GM12892 (cell line): ENCODE data around the gene CBARP.

ENCODE experiments used
- DNase-seq: peaks from one replicate; pipeline ENCODE4 v3.0.0; 2011; ENCODE audit not compliant: insufficient read length
- FAIRE-seq: peaks from 2 replicates; lab custom pipeline; 2011; peaks lifted over from hg19 to GRCh38; lab: Jason Lieb, UNC
- POLR2A ChIP-seq: IDR thresholded peaks from 2 replicates; pipeline ENCODE4 v1.6.1; 2011; ENCODE audit warnings: low read depth, low read length, control low read depth
- POLR2AphosphoS5 ChIP-seq: IDR thresholded peaks from 2 replicates; pipeline ENCODE4 v1.6.1; 2011; ENCODE audit warnings: low read depth, low read length, control low read depth
- TAF1 ChIP-seq: IDR thresholded peaks from 2 replicates; pipeline ENCODE4 v1.6.1; 2011; ENCODE audit warnings: low read depth, mild to moderate bottlenecking, control low read depth, low read length, borderline replicate concordance

The CBARP gene

DNA sequence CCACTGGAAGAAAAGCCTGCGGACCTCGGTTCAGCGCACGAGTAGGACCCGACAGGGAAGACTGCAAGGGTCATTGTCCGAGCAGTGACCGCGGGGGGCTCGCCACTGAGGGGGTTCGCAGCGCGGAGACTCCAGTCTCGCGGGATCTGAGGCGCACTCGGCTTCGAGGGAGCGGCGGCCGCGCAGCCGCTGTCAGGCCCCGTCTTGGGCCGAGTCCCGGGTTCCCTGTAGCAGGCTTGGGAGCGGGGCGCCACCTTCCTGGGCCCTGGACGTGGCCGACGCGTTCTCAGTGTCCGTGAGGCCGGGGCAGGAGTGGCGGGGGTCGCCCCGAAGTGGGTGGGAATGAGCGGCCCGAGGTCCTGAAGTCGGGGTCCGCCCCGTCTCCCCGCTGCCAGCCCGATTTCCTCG lies 37.1 kb upstream of the CBARP start:
- no peak for FAIRE-seq
- no peak; the same call in 1 of the 2 replicates for TF ChIP-seq POLR2AphosphoS5
- TF ChIP-seq TAF1 = no peak
- no peak for TF ChIP-seq POLR2A
- no peak for DNase-seq

DNA sequence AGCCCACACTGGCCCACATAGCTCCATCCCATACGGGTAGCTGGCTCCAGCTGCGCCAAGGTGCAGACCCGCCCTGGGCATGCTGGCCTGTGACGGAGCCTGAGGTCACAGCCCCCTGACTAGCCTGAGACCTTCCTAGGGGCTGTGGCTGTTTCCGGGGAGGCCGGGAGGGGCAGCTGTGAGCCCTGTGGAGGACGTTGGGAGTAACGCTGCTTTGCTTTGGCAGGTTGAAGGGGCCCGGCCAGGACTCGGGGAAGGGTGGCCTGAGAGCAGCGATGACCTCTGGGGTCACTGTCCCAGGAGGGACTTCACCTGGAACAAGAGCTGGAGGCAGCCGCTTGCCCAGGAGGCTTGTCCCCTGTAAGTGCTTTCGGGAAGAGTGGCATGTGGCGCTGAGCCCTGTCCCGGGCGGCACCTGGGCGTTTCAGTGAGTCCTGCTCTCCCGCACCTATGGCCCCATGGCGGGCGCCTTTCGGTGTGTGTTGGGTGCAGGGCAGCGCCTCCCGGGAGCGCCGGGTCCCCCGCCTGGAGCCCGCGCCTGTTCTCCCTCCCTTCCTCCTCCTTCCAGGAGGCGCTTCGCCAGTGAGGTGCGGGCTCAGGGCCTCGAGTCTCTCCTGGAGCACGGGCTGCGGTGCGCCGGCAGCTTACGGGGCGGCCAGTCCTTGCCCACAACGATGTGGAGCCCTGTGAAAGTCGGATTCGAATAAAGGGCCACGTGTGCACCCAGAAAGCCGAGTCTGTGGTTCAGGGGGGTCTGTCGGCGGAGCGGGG lies 36.5 kb upstream of the CBARP start:
- TF ChIP-seq TAF1 (no peak), POLR2AphosphoS5 (peak; percentile 24; the same call in 1 of the 2 replicates), POLR2A (peak; percentile 57)
- FAIRE-seq (no peak), DNase-seq (no peak)

GRCh38 chr19:1273263-1274041 lies 35.6 kb upstream of the CBARP start:
- TF ChIP-seq TAF1 = no peak
- peak; percentile 90 for TF ChIP-seq POLR2AphosphoS5
- TF ChIP-seq POLR2A = peak; percentile 79
- DNase-seq = no peak
- FAIRE-seq = no peak

- TF ChIP-seq POLR2AphosphoS5 (no peak; the same call in 1 of the 2 replicates), TAF1 (no peak), POLR2A (no peak)
- FAIRE-seq = no peak
Observed at GRCh38 chr19:1272423-1273262, 34.8 kb upstream of the CBARP start.

GRCh38 chr19:1271528-1272422 lies 34.0 kb upstream of the CBARP start:
- no peak for FAIRE-seq
- peak; percentile 45; the same call in 1 of the 2 replicates for TF ChIP-seq POLR2A
- no peak; the same call in 1 of the 2 replicates for TF ChIP-seq POLR2AphosphoS5
- no peak for DNase-seq

More at GRCh38 chr19:1272423-1273262, 34.8 kb upstream of the CBARP start:
- DNase-seq = no peak

DNA sequence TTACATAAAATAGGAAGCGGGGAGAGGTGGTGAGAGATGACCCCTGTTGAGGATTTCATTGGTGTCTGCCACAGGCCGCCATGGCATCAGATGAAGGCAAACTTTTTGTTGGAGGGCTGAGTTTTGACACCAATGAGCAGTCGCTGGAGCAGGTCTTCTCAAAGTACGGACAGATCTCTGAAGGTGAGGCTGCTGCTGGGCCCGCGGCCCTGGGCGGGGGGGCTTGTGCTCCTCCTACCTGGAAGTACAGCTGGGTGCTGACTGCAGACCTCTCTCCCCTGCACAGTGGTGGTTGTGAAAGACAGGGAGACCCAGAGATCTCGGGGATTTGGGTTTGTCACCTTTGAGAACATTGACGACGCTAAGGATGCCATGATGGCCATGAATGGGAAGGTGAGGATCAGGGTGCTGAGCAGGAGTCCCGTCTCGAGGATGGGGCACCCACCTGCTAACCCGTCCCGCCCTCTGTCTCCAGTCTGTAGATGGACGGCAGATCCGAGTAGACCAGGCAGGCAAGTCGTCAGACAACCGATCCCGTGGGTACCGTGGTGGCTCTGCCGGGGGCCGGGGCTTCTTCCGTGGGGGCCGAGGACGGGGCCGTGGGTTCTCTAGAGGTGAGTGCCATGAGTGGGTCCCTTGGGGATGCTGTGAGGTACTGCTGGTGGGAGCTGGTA lies 33.2 kb upstream of the CBARP start:
- TF ChIP-seq POLR2A = peak; percentile 57; the same call in 1 of the 2 replicates
- no peak for TF ChIP-seq TAF1
- TF ChIP-seq POLR2AphosphoS5 = peak; percentile 83
- no peak for FAIRE-seq
- DNase-seq = no peak

- no peak for FAIRE-seq
- no peak for DNase-seq
- TF ChIP-seq POLR2A (no peak), TAF1 (no peak), POLR2AphosphoS5 (no peak)
Observed at GRCh38 chr19:1270213-1270853, 32.5 kb upstream of the CBARP start.

DNA sequence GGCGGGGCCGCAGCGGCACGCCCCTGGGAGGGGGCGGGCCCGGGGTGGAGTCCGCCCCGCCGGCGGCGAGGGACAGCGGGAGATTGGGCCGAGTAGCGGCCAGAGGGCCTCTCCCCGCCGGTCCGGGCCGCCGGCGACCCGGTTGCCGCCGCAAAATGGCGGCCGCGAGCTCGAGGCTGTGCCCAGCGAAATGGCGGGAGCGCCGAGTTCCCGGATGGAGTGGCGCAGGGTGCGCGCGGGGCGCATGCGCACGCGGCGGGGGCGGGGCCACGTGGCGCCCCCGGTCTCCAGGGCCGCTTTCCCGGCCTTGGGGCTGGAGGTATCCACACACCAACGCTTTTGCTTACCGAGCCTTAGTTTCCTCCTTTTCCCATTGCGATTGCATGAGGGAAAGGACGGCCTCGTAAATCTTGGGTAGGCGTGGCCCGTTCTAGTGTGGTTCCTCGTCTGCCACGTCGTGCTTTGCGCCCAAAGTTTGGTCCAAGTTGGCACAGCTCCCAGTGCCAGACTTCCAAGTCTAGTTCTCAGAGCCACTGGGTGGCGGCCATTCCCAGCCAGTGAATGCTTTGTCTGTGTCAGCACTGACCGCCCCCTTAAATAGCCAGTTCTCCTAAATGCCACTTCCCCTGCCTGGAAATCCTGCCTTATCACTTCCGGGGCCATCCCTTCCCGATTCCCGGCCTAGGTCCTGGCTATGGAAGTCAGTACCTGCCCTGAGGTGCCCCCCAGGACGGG lies 31.8 kb upstream of the CBARP start:
- FAIRE-seq (no peak), DNase-seq (peak; percentile 93)
- peak; percentile 98 for TF ChIP-seq POLR2AphosphoS5
- TF ChIP-seq TAF1 = no peak; the same call in 1 of the 2 replicates
- TF ChIP-seq POLR2A = peak; percentile 93

DNA sequence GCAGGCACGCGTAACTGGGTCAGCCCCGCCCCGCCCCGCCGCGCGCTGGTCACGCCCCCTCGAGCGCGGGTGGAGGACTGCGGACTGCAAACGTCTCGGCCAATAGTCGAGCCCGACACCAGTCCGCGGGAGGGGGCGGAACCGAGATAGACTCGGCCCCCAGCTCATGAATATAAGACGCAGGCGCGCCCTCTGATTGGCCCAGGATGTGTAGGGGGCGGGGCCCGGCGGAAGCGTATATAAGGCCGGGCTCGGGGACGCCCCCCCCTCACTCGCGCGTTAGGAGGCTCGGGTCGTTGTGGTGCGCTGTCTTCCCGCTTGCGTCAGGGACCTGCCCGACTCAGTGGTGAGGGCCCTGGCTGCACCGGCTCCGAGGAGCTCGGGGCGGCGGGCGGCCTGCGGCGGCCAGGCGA lies 31.3 kb upstream of the CBARP start, which contains the start of gene CIRBP:
TSS of gene CIRBP (plus strand) at position 268 of the 413 bp plus-strand sequence. CDS start 1,602 bp downstream, outside the sequence.
- peak; percentile 99 for FAIRE-seq
- DNase-seq = peak; percentile 98
- TF ChIP-seq POLR2AphosphoS5 = peak; percentile 99
- peak; percentile 98 for TF ChIP-seq POLR2A
- TF ChIP-seq TAF1 = peak; percentile 86

- FAIRE-seq = peak; percentile 17
- TF ChIP-seq POLR2AphosphoS5 (no peak), POLR2A (no peak), TAF1 (no peak)
- DNase-seq = no peak
Observed at GRCh38 chr19:1268226-1269064, 30.6 kb upstream of the CBARP start.
